GM12874 (cell line): ENCODE results near the gene SLC7A9.

Experiments used
- TF ChIP-seq, protein P1 (sequence below): IDR thresholded peaks from 2 replicates; pipeline ENCODE4 v1.5.1; 2011; ENCODE audit warnings: low read depth, mild to moderate bottlenecking, control low read depth, low read length, moderate library complexity; ENCODE audit not compliant: insufficient read depth

The SLC7A9 gene

GRCh38 chr19:32810452-32810851 lies 59.1 kb downstream of the SLC7A9 start:
- TF ChIP-seq, protein P1, sequence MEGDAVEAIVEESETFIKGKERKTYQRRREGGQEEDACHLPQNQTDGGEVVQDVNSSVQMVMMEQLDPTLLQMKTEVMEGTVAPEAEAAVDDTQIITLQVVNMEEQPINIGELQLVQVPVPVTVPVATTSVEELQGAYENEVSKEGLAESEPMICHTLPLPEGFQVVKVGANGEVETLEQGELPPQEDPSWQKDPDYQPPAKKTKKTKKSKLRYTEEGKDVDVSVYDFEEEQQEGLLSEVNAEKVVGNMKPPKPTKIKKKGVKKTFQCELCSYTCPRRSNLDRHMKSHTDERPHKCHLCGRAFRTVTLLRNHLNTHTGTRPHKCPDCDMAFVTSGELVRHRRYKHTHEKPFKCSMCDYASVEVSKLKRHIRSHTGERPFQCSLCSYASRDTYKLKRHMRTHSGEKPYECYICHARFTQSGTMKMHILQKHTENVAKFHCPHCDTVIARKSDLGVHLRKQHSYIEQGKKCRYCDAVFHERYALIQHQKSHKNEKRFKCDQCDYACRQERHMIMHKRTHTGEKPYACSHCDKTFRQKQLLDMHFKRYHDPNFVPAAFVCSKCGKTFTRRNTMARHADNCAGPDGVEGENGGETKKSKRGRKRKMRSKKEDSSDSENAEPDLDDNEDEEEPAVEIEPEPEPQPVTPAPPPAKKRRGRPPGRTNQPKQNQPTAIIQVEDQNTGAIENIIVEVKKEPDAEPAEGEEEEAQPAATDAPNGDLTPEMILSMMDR, result no peak

GRCh38 chr19:32809754-32810153 lies 59.8 kb downstream of the SLC7A9 start:
- TF ChIP-seq, protein P1, result no peak

- TF ChIP-seq, protein P1, result no peak
Observed at GRCh38 chr19:32809254-32809653, 60.3 kb downstream of the SLC7A9 start.

- TF ChIP-seq, protein P1, result no peak
Observed at GRCh38 chr19:32808236-32808635, 61.3 kb downstream of the SLC7A9 start.

GRCh38 chr19:32802840-32803239 lies 66.7 kb downstream of the SLC7A9 start:
- TF ChIP-seq, protein P1, result no peak

DNA sequence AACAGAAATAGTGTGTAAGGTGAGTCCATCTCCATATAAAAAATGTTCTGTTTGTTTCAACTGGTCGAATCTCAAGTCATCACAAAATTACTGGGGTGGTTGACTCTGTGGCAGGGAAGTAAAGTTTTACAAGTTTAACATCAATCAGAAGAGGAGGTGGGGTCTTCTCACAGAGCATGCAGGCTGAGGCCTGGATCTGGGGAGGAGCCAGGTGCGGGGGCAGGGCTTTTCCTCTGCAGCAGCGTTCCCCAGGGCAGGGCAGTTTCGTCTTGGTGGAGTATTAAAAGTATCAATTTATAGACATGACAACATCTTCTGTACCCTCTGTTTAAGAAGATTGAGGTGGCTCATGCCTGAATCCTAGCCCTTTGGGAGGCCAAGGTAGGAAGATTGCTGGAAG lies 68.8 kb downstream of the SLC7A9 start:
- TF ChIP-seq, protein P1, result no peak

GRCh38 chr19:32800191-32800590 lies 69.4 kb downstream of the SLC7A9 start:
- TF ChIP-seq, protein P1, result no peak

DNA sequence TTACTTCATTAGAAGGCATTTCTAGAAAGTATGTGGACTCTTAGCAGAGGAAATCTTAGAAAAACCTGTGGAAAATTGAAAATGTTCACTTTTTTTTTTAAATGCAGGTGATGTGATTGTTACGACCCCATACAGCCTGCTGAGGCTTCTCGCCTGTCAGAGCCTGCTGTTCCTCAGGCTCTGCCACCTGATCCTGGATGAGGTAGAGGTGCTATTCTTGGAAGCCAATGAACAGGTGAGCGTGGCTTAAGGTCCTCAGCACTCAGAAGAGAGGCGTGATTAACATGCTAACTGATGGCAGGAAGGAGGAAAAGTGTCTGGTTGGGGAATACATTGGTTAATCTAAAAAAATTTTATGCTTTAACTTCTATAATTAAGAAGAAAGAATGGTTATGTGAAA lies 71.4 kb downstream of the SLC7A9 start:
- TF ChIP-seq, protein P1, result no peak
